ENCODE data around the gene PPFIA4.

The PPFIA4 gene

GRCh38 chr1:203085528-203086406 lies 59.5 kb downstream of the PPFIA4 start, which contains the start of gene MYOG:
MYOG (minus strand) TSS chr1:203086012; CDS start chr1:203085961, 51 bp downstream.
- DNase-seq = no peak

- no peak for DNase-seq
Measured at GRCh38 chr1:203086992-203087763, 60.9 kb downstream of the PPFIA4 start.

GRCh38 chr1:203088441-203088840 lies 62.1 kb downstream of the PPFIA4 start:
- DNase-seq = no peak

- DNase-seq = no peak
Measured at GRCh38 chr1:203089001-203089650, 62.8 kb downstream of the PPFIA4 start.

DNA sequence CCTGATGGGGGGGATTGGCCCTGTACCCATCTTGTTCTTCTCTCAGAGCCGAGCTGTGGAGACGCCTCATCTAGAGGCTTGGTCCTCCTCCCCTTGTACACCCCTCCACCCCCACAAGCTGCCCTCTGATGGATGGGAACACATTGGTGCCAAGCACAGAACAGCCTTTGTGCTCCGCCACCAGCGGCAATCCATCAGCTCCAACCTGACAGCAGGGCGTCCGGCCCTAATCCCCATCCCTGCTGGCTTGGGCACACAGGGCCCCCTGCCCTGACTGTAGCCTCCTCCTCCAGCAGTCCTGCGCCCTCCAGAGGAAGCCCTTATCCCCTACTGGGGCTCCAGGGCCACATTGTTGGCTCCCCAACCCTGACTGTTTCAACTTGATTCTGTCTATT lies 63.4 kb downstream of the PPFIA4 start:
- DNase-seq = no peak

DNA sequence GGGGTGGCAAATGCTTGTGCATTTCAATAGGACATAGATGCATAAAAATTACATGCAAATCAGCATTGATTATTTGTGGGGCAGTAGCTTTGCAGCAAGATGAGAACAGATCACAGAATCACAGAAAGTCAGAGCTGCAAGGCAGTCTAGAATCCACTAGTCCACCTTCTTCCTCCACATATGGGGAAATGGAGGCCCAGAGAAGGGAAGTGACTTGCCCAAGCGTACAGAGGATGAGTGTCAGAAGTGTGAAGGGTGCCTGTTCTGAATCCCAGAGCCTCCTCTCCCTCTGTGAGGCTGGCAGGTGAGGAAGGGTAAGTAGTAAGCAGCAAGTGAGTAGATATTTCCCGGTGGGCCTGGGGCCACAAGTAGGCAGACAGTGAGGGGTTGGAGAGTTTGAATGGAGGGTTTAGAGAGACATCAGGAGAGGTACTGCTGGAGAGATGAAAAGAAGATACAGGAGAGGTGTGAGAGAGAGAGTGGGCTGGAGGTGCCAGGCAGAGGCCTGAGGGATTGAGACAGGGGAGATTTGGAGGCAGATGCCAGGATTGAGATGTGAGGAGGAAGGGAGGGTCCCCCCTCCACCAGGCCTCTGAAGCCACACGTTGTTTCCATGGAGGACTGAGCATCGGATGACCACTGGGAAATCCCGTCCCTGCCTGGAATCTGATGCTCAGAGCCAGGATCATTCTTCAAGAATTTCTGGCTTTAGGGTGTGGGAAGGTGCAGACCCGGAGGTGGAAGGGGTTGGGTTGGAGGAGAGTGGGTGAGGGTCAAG lies 64.3 kb downstream of the PPFIA4 start:
- DNase-seq = no peak

- no peak for DNase-seq
Measured at GRCh38 chr1:203091199-203091477, 64.8 kb downstream of the PPFIA4 start.

GRCh38 chr1:203091761-203092330 lies 65.6 kb downstream of the PPFIA4 start:
- DNase-seq = no peak

GRCh38 chr1:203093754-203094410 lies 67.6 kb downstream of the PPFIA4 start:
- DNase-seq = no peak

DNA sequence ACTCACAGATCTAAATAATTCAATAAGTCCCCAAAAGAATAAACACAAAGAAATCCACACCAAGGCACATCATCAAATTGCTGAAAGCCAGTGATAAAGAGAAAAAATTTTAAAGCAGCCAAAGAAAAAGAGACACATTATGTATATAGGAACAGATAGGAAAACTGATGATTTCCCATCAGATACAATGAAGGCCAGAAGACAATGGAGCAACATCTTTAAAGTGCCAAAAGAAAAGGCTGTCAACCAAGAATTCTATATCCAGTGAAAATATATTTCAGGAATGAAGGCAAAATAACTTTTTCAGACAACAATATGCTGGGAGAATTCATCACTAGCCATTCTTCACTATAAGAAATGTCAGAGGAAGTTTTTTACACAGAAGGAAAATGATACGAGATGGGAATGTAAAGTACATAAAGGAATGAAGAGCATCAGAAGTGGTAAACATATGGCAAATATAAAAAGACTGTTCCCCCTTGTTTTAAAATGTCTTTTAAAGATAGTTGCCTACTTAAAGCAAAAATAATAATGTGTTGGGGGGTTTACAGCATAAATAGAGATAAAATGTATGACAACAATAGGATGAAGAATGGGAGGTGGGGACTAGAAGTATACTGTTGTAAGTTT lies 68.9 kb downstream of the PPFIA4 start:
- no peak for DNase-seq

GRCh38 chr1:203096566-203096965 lies 70.3 kb downstream of the PPFIA4 start:
- no peak for DNase-seq

- no peak for DNase-seq
Measured at GRCh38 chr1:203097001-203097400, 70.7 kb downstream of the PPFIA4 start.

- no peak for DNase-seq
Measured at GRCh38 chr1:203098445-203098844, 72.2 kb downstream of the PPFIA4 start.

DNA sequence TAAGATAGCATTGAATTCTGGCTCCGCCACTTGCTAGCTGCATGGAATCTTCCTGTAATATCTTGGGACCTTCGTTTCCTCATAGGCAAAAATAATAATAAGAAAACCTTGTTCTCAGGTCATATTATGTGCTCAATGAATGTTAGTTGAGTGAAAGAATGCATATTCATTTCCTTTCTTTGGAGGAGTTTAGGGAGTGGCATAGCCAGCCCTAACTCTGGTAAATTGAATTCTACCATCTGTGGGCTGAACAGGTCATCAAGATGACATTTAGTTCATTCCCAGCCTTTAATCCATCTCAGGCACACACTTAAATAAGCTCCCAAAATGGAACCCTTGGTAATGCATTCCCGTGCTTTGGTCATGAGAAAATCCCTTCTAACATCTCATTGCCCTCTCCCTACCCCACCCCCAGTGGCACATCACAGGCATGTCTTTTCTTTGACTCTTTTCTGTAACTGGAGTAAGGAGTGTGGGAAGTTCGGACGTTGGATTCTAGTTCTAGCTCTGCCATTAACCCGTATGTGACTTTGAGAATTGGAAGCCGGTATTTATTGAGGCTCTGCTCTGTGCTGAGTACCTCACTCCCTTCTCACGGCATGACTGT lies 72.7 kb downstream of the PPFIA4 start:
- no peak for DNase-seq

DNA sequence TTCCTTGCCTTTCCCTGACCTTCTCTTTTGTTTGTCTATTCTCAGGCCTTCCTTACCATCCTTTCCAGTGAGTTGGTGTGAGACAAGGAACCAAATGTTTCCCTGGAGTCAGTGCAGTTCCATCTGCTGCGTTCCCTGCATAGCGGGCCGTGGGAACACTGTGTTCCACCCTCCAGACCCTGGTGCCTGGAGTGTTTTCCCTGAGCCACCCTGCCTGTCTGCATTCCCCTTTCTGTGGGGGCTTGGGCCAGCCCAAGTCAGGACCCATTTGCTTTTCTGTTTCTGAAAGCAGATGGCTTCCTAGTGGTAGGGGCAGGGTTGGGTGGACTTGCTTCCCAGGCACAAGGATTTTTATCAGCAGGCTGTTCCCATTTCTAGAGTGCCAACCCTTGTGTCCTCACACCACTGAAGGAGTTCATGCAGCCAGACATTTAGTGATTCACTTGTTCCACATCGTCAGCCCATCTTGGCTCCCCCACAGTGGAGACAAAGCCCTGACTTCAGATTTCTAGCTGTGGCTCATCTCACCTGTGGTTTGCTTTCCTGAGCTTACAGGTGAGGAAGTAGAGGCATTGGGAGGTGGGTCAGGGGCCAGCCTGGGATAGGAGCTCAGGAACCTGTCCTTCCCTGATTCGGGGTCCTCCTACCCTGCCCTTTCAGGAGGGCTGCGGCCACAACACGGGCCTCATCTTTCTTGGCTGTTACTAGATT lies 73.7 kb downstream of the PPFIA4 start:
- no peak for DNase-seq

DNA sequence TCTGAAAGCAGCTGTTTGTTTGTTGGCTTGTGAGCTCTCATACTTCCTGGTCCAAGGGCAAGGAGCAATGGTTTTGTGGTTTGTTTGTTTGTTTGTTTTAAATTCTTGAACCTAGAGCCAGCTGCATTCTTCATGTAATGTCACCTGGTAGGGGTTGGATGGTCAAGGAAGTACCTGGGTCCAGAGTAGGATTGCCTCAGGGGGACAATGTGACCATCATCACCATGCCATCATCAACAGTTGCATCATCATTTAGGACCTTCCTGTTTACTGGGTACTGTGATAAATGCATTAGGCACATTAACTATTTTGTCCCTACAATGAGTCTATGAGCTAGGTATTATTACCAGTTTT lies 74.2 kb downstream of the PPFIA4 start:
- no peak for DNase-seq

DNA sequence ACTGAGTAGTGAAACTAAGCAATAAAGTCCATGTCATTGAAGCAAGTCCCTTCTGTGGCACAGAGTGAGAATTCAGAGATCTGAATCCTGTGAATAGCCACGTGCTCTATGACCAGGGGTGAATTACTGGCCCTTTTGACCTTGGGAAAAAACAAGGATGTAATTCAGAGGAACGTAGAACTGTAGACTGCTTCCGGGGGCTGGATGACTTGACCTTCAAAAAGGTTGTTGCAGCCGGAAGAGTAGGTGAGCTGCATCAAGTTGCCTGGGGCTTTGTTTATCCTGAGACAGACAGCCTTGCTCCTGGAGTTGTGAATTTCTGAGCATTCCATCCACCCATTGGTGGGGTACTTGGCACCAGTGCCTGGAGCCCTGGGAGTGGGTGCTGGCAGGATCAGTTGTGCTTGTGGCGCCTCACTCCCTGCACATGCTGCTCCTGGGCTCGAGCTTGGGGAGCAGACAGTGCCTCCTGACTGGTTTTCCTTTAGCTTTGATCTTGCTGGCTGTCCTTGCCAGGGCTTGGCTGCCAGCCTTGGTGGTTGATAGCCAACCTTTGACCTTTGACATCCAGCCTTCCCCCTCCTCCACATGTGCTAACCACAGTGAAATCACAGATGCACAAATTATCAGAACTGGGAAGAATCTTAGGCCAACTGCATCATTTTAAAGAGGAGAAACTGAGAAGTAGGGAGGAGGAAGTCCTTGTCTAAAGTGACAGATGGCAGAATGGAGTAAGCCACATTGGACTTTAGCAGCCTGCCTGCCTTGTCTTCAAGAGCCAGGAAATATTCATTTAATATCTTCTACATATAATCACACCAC lies 75.7 kb downstream of the PPFIA4 start:
- no peak for DNase-seq

DNA sequence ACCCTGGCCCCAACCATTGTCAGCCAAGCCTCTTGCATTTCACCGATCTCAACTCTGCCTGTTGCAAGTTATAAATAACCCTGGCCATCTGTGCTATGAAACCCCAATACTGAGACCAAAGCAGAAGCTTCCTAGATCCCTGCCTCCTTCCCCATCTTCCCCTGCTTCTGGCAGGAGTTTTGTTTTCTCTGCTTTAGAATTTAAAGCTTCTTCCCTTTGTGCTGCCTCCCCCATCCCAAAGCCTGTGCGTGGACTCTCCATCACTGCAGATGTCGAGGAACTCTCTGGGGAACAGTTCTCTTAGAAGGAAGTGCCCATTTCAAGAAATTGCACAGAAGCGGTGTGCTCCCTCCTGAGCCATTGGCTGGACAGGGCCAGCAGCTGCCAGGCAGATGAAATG lies 76.9 kb downstream of the PPFIA4 start:
- DNase-seq = no peak

DNA sequence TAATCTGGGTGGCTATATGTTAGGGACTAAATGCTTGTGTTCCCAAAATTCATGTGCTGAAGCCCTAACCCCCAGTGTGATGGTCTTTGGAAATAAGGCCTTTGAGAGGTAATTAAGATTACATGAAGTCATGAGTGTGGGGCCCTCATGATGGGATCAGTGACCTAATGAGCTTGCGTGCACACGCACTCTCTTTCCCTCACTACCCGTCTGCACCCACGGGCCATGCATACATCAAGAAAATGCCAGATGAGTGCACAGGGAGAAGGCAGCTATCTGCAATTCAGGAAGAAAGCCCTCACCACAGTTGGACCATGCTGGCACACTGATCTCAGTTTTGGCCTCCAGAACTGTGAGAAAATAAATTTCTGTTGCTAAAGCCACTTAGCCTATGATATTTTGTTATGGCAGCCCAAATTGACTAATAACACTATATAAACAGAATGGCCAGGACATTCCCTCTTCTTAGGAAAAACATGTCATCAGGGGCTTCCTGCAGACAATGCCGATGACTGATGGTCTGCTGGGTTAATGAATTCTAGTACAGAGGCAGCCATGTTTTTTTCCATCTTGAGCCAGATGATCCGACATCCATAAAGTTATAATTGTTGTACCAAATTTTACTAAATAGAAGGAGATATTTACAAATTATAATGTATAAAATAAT lies 77.7 kb downstream of the PPFIA4 start:
- no peak for DNase-seq
